Measurements from ENCODE around the gene OGFR. TPM values are rescaled to one million over a fixed set of nuclear protein-coding genes. Genes with fewer than 3 reads are reported as not detected.
"Not testable (repeated sequence)": the region's sequence is repeated elsewhere in the genome, so short reads cannot be mapped to it uniquely, and the experiment has no call there.

The OGFR gene
- total and polyA plus RNA-seq, 2 experiments from 2014 or later, result 49.9 to 83.1 TPM

GRCh38 chr20:62852196-62852595 is 47.6 kb downstream of the OGFR start:
- peaks cover 6% of the 10 kb centered on the region for H3K36me3 ChIP-seq
- H3K4me1 ChIP-seq (ENCODE audit: low read depth), result no peaks in the 10 kb centered on the region
- no peak overlapping the region for H3K4me3 ChIP-seq
- no peaks in the 10 kb centered on the region for H3K27me3 ChIP-seq
- H3K27ac ChIP-seq, result no peak overlapping the region
- DNase-seq (ENCODE audit: low read depth in 1 of 2, low spot score in 1 of 2), result no peak
- H3K9me3 ChIP-seq (ENCODE audit: low read depth), result no peaks in the 10 kb centered on the region
- TF ChIP-seq, protein P1, sequence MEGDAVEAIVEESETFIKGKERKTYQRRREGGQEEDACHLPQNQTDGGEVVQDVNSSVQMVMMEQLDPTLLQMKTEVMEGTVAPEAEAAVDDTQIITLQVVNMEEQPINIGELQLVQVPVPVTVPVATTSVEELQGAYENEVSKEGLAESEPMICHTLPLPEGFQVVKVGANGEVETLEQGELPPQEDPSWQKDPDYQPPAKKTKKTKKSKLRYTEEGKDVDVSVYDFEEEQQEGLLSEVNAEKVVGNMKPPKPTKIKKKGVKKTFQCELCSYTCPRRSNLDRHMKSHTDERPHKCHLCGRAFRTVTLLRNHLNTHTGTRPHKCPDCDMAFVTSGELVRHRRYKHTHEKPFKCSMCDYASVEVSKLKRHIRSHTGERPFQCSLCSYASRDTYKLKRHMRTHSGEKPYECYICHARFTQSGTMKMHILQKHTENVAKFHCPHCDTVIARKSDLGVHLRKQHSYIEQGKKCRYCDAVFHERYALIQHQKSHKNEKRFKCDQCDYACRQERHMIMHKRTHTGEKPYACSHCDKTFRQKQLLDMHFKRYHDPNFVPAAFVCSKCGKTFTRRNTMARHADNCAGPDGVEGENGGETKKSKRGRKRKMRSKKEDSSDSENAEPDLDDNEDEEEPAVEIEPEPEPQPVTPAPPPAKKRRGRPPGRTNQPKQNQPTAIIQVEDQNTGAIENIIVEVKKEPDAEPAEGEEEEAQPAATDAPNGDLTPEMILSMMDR (IDR thresholded peaks at IDR 0.05; ENCODE audit: low read depth, low read length), result no peak

- TF ChIP-seq, protein P1 (IDR thresholded peaks at IDR 0.05; ENCODE audit: low read depth, low read length), result no peak
- H3K4me3 ChIP-seq, result no peak overlapping the region
- H3K9me3 ChIP-seq (ENCODE audit: low read depth), result no peaks in the 10 kb centered on the region
- no peaks in the 10 kb centered on the region for H3K4me1 ChIP-seq (ENCODE audit: low read depth)
- H3K27me3 ChIP-seq, result no peaks in the 10 kb centered on the region
- no peak overlapping the region for H3K27ac ChIP-seq
- H3K36me3 ChIP-seq, result peaks cover 6% of the 10 kb centered on the region
- no peak for DNase-seq (ENCODE audit: low read depth in 1 of 2, low spot score in 1 of 2)
Measured at GRCh38 chr20:62852841-62853240, 48.2 kb downstream of the OGFR start.

DNA sequence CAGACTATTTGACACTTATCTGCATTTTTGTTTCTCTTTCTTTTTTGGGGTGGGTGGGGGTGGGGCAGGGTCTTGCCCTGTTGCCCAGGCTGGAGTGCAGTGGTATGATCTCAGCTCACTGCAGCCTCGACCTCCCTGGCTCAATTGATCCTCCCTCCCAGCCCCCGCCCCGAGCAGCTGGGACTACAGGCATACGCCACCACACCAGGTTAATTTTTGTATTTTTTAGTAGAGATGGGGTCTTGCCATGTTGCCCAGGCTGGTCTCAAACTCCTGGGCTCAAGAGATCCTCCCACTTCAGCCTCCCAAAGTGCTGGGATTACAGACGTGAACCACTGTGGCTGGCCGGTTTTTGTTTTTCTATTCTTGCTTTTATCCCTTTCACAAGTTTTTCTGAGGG is 48.7 kb downstream of the OGFR start:
- not testable (repeated sequence) for H3K36me3 ChIP-seq; DNase-seq (ENCODE audit: low read depth in 1 of 2, low spot score in 1 of 2); H3K4me3 ChIP-seq; H3K27ac ChIP-seq; H3K4me1 ChIP-seq (ENCODE audit: low read depth); H3K27me3 ChIP-seq; H3K9me3 ChIP-seq (ENCODE audit: low read depth)

DNA sequence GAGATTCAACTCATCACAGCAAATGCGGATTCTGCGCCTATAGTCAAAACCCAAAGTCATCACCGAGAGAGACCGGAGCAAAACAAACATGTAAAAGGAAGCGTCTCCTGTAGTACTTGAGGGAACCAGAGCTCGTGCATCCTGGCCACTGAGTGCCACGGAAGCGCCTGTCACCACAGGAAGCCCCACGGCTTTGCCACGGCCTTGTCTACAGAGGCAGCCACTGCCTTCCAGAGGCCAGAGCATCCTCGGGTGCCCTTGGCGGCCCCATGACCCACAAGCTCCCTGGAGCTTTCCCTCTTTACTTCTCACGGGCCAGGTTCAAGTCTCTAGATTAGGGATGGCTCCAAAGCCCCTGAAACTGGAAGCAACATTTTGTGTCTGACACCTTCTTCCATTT is 49.5 kb downstream of the OGFR start:
- H3K4me3 ChIP-seq, result no peak overlapping the region
- no peaks in the 10 kb centered on the region for H3K27me3 ChIP-seq
- peaks cover 6% of the 10 kb centered on the region for H3K36me3 ChIP-seq
- no peaks in the 10 kb centered on the region for H3K9me3 ChIP-seq (ENCODE audit: low read depth)
- TF ChIP-seq, protein P1 (IDR thresholded peaks at IDR 0.05; ENCODE audit: low read depth, low read length), result no peak
- DNase-seq (ENCODE audit: low read depth in 1 of 2, low spot score in 1 of 2), result no peak
- no peaks in the 10 kb centered on the region for H3K4me1 ChIP-seq (ENCODE audit: low read depth)
- no peak overlapping the region for H3K27ac ChIP-seq

GRCh38 chr20:62855120-62855519 is 50.5 kb downstream of the OGFR start:
- H3K9me3 ChIP-seq (ENCODE audit: low read depth), result no peaks in the 10 kb centered on the region
- H3K27me3 ChIP-seq, result no peaks in the 10 kb centered on the region
- no peak for DNase-seq (ENCODE audit: low read depth in 1 of 2, low spot score in 1 of 2)
- peaks cover 6% of the 10 kb centered on the region for H3K36me3 ChIP-seq
- TF ChIP-seq, protein P1 (IDR thresholded peaks at IDR 0.05; ENCODE audit: low read depth, low read length), result no peak
- no peak overlapping the region for H3K27ac ChIP-seq
- H3K4me1 ChIP-seq (ENCODE audit: low read depth), result no peaks in the 10 kb centered on the region
- H3K4me3 ChIP-seq, result no peak overlapping the region

DNA sequence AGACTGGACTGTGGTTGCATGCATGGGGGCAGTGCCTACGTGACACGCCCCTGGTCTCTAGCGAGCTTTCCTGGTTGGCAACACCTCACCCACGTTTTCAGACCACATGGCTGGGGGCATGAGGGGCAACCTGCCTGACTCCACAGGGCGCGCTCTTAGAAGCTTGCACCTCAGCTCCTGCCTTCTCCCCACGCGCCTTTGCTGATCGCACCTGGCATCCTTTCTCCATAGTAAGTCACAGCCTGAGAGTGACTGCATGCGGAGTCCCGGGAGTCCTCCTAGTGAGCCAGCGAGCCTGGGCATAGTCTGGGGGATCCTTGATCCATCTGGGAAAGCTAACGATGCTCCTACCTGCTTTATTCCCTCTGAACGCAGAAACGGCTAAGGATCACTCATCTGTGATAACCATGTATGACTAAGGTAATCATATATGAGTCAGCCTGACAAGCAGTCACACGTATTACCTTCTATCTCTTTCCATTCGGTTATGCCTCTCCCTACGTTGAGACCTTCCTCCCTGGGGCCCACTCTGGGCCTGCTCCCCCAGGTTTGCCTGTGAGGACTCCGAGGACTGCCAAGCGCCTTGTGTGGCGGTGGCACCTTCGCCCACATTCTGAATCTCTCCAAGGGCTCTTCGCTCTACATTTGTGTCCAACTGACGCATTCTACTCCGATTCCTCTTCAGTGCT is 52.4 kb downstream of the OGFR start:
- TF ChIP-seq, protein P1 (IDR thresholded peaks at IDR 0.05; ENCODE audit: low read depth, low read length), result no peak
- H3K9me3 ChIP-seq (ENCODE audit: low read depth), result no peaks in the 10 kb centered on the region
- H3K27me3 ChIP-seq, result peaks cover 6% of the 10 kb centered on the region
- DNase-seq (ENCODE audit: low read depth in 1 of 2, low spot score in 1 of 2), result no peak
- peaks cover 6% of the 10 kb centered on the region for H3K36me3 ChIP-seq
- no peak overlapping the region for H3K27ac ChIP-seq
- H3K4me1 ChIP-seq (ENCODE audit: low read depth), result no peaks in the 10 kb centered on the region
- no peak overlapping the region for H3K4me3 ChIP-seq
